Neural cell (in vitro differentiated cells): Measurements from ENCODE around the gene ANKRD55.

Experiments
- EP300 ChIP-seq: fragments of 450-650 bp; conservative IDR thresholded peaks from 2 replicates; pipeline ENCODE4 v1.6.1; 2014; ENCODE audit warnings: antibody characterized with exemption, mild to moderate bottlenecking, moderate library complexity; ENCODE audit not compliant: poor library complexity, severe bottlenecking
- EZH2 ChIP-seq: fragments of 200-600, 300-800 bp; shearing (Covaris generic), sonication (generic); IDR thresholded peaks from 2 replicates; pipeline ENCODE4 v1.6.1; 2014; ENCODE audit warnings: antibody characterized with exemption, low read length, borderline replicate concordance, mild to moderate bottlenecking; ENCODE audit not compliant: insufficient read depth, poor library complexity, severe bottlenecking
- POLR2AphosphoS5 ChIP-seq: IDR thresholded peaks from 2 replicates; pipeline ENCODE4 v1.6.1; 2012
- RAD21 ChIP-seq: fragments of 450-650 bp; conservative IDR thresholded peaks from 2 replicates; pipeline ENCODE4 v1.6.1; 2014; ENCODE audit warnings: antibody characterized with exemption, mild to moderate bottlenecking, moderate library complexity
- SMC3 ChIP-seq: fragments of 450-650 bp; conservative IDR thresholded peaks from 2 replicates; pipeline ENCODE4 v1.6.1; 2014; ENCODE audit warnings: antibody characterized with exemption, mild to moderate bottlenecking, moderate library complexity; ENCODE audit not compliant: poor library complexity
- TAF1 ChIP-seq: IDR thresholded peaks from 2 replicates; pipeline ENCODE4 v1.6.1; 2012; ENCODE audit warnings: low read depth
- TF ChIP-seq, protein P1 (sequence below): fragments of 450-650 bp; IDR thresholded peaks from 2 replicates; pipeline ENCODE4 v1.5.1; 2014; ENCODE audit warnings: antibody characterized with exemption, mild to moderate bottlenecking, moderate library complexity; ENCODE audit not compliant: poor library complexity, severe bottlenecking

DNA sequence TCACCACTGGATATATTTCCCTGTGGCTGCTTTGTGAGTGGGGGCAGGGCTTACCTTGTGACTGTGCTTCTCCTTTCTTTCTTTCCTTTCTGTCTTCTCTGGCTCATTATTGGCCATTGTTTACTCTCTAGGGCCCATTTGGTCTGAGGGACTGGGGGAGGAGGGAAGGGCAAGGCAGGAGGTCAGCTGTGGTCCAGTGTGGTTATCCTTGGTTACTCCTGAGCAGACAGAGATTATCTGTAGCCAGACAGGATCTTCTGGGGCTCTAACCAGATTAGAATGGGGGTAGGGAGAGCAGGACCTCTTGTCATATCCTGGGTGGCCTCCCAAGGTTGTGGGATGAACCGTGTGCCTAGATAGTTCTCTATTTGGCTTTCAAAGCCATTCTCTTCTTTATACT is 71.2 kb downstream of the ANKRD55 start:
- TF ChIP-seq, protein P1, sequence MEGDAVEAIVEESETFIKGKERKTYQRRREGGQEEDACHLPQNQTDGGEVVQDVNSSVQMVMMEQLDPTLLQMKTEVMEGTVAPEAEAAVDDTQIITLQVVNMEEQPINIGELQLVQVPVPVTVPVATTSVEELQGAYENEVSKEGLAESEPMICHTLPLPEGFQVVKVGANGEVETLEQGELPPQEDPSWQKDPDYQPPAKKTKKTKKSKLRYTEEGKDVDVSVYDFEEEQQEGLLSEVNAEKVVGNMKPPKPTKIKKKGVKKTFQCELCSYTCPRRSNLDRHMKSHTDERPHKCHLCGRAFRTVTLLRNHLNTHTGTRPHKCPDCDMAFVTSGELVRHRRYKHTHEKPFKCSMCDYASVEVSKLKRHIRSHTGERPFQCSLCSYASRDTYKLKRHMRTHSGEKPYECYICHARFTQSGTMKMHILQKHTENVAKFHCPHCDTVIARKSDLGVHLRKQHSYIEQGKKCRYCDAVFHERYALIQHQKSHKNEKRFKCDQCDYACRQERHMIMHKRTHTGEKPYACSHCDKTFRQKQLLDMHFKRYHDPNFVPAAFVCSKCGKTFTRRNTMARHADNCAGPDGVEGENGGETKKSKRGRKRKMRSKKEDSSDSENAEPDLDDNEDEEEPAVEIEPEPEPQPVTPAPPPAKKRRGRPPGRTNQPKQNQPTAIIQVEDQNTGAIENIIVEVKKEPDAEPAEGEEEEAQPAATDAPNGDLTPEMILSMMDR, result no peak
- TF ChIP-seq SMC3, result no peak
- no peak for TF ChIP-seq RAD21
- no peak for TF ChIP-seq EZH2
- no peak for TF ChIP-seq TAF1
- TF ChIP-seq EP300, result no peak
- TF ChIP-seq POLR2AphosphoS5, result no peak
